Aorta (tissue), 5 donors: Measurements from ENCODE around the gene CGREF1. TPM values are rescaled to one million over a fixed set of nuclear protein-coding genes. Genes with fewer than 3 reads are reported as not detected.
A peak's percentile ranks its signal among the peaks of the same experiment; 100 is the strongest.
"Not testable (repeated sequence)": the region's sequence is repeated elsewhere in the genome, so short reads cannot be mapped to it uniquely, and the experiment has no call there.

Experiments used
- ATAC-seq: fragments of 200-7000 bp; cut with Tn5 transposase; one replicate; pipeline ENCODE4 v1.9.1; 2022; ENCODE audit warnings: moderate library complexity; ENCODE audit not compliant: low FRiP score
- DNase-seq, 2 donors: peaks; one replicate each; pipeline ENCODE4 v3.0.0-alpha.2; 2020
- H3K27ac ChIP-seq, 2 donors: one replicate each; pipeline ENCODE4 v1.5.1; 2013; ENCODE audit warnings: low read length in 2 of 2, mild to moderate bottlenecking in 2 of 2, moderate library complexity in 2 of 2, control low read depth in 1 of 2, inconsistent platforms in 1 of 2, low read depth in 1 of 2
- H3K27me3 ChIP-seq, 2 donors: one replicate each; pipeline ENCODE4 v1.6.1; 2013; ENCODE audit warnings: control low read depth in 1 of 2, low read length in 1 of 2, mild to moderate bottlenecking in 1 of 2, moderate library complexity in 1 of 2; ENCODE audit not compliant: insufficient read depth in 2 of 2, control insufficient read depth in 1 of 2
- H3K36me3 ChIP-seq, 2 donors: one replicate each; pipeline ENCODE4 v1.6.1; 2013; ENCODE audit warnings: control low read depth in 1 of 2, low read length in 1 of 2, mild to moderate bottlenecking in 1 of 2; ENCODE audit not compliant: insufficient read depth in 2 of 2, control insufficient read depth in 1 of 2
- H3K4me1 ChIP-seq, 2 donors: one replicate each; pipeline ENCODE4 v1.6.1; 2013; ENCODE audit warnings: low read length in 2 of 2, control low read depth in 1 of 2, mild to moderate bottlenecking in 1 of 2, moderate library complexity in 1 of 2; ENCODE audit not compliant: insufficient read depth in 2 of 2, control insufficient read depth in 1 of 2
- H3K4me3 ChIP-seq, 2 donors: one replicate each; pipeline ENCODE4 v1.5.1; 2013; ENCODE audit warnings: low read length in 2 of 2, control low read depth in 1 of 2, mild to moderate bottlenecking in 1 of 2
- H3K9me3 ChIP-seq: one replicate; pipeline ENCODE4 v1.6.1; 2013; ENCODE audit warnings: mild to moderate bottlenecking, low read length; ENCODE audit not compliant: control insufficient read depth
- WGBS, 2 donors: extraction: QIAGEN DNeasy Blood & Tissue Kit; methylation state at CpG; one replicate each; pipeline ENCODE4 v1.1.7; 2013; 5-methylcytosine and 5-hydroxymethylcytosine counted together
- intact Hi-C, 2 donors: fragments of 100-400 bp; cut with DNase I; formaldehyde crosslinking; loops; one replicate each; pipeline versions ENCODE4 v1.14.2 to v1.15.0; 2022
- polyA plus RNA-seq, 2 donors: library from polyadenylated mRNA; stranded (reverse); fragments of 200-250 nt; gene quantifications; one replicate each; pipeline ENCODE4 v1.2.3, GENCODE V29; 2013
- total RNA-seq, 2 donors: library from RNA; stranded (reverse); fragmentation: NEBNext Ultra II Directional; extraction: Animal tissue kit (Norgen Biotek cat#: 25700); gene quantifications; one replicate each; pipeline ENCODE4 v1.2.1, GENCODE V29; 2021
- donor health status: healthy with polysubstance abuse.
- donor health status: Bipolar disorder and iron deficiency.
- donor health status: DM: no; HTN: no; CAD: no.
- donor health status: DM: no; HTN: no; CAD: no.
- donor health status: DM: yes; HTN: yes; CAD: no.

The CGREF1 gene
- total and polyA plus RNA-seq, 4 donors = 5.8 to 8.6 (median 7.5) TPM

DNA sequence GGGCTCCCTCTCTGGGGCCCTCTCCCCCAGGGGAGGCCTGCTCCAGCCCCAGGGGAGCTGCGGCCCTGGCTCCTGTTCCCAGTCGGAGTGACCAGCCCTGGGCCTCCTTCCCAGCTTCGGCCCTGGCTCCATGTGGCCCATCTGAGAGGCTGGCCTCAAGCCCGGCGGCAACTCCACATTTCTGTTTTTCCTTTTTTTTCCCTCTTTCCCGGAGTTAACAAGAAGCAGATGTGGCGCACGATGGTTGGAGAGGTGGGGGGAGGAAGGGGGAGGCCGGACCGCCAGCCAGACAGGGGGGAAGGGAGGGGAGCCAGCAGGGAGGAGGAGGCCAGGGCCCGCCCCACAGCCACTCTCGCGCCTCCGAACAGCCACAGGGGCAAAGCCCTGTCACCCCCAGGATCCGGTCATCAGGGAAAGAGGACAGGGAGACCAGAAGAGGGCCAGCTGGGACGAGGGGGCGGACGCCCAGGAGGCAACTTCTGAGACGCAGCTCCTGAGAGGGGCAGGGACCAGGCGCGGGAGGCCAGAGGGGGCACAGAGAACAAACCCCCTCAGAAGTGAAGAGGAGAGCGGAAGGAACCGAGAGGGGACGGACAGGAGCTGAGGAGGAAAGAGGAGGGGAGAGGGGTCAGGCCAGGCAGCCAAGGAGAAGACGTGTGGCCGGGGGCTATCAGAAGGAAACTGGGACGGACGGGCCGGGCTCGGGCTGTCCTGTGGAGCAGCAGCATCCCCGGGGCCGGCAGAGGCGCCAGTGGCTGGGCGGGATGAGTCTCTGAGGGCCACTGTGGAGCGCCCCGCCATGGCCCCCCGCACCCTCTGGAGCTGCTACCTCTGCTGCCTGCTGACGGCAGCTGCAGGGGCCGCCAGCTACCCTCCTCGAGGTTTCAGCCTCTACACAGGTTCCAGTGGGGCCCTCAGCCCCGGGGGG lies 40.4 kb downstream of the CGREF1 start, which contains the start of gene EMILIN1:
Gene EMILIN1 (plus strand): TSS at position 349 of the 928 bp plus-strand sequence. CDS start 451 bp downstream, at position 800.
- no peaks in the 10 kb centered on the region for H3K4me1 ChIP-seq
- WGBS, 2 donors = 3 to 4% methylated on average over 40 to 41 of the region's 41 CpGs
- intact Hi-C loops = loop anchor here (2.0 to 5.0 kb wide), 2 partner anchors 28 to 36 kb away; partner anchors contain the start of gene AGBL5 (in 1 of the 2)
- H3K9me3 ChIP-seq = no peaks in the 10 kb centered on the region
- DNase-seq (peak; percentile 95 to 96), ATAC-seq (peak; percentile 91)
- H3K27me3 ChIP-seq = no peaks in the 10 kb centered on the region
- peak within 1 kb of the TSS; percentile 3 to 80 for H3K27ac ChIP-seq
- H3K36me3 ChIP-seq = peaks cover 0 to 2% of the 10 kb centered on the region in 2 donors
- peak within 1 kb of the TSS; percentile 28 to 77 for H3K4me3 ChIP-seq

GRCh38 chr2:27077231-27077630 lies 41.7 kb downstream of the CGREF1 start:
- no peak for DNase-seq
- intact Hi-C loops = loop anchor here in 1 of 2 donors (5.0 kb wide), 1 partner anchor 35 kb away; no protein-coding TSS in a partner anchor
- Histone ChIP-seq H3K27ac (no peak overlapping the region), H3K4me1 (no peaks in the 10 kb centered on the region), H3K9me3 (no peaks in the 10 kb centered on the region), H3K27me3 (no peaks in the 10 kb centered on the region), H3K4me3 (no peak overlapping the region), H3K36me3 (peaks cover 0 to under 1% of the 10 kb centered on the region in 2 donors)
- ATAC-seq = no peak
- WGBS, 2 donors = 58 to 63% methylated on average over 7 of the region's 7 CpGs

DNA sequence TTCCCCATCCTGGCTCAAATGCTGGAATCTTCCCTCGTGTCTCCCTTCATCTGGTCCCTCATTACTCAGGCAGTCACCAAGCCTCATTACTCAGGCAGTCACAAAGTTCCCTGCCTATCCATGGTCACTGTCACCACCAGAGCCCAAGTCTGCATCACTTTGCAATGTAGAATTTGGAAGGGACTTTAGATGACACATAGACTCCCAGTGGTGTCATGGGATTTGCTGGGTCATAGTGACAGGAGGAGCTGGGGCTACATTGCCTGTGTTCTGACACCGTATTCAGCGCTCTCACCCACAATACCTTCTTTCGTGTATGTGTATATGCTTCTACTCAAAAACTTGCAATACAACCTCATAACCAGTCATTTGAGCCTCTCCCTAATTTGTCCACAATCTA lies 42.6 kb downstream of the CGREF1 start:
- Histone ChIP-seq H3K27me3 (no peaks in the 10 kb centered on the region), H3K4me1 (no peaks in the 10 kb centered on the region), H3K36me3 (no peaks in the 10 kb centered on the region), H3K9me3 (no peaks in the 10 kb centered on the region), H3K27ac (no peak overlapping the region), H3K4me3 (no peak overlapping the region)
- intact Hi-C loops = loop anchor here in 1 of 2 donors (5.0 kb wide), 1 partner anchor 34 kb away; no protein-coding TSS in a partner anchor
- DNase-seq (no peak), ATAC-seq (no peak)
- 83 to 85% methylated on average over 4 of the region's 4 CpGs for WGBS, 2 donors

- not testable (repeated sequence) for ATAC-seq, H3K4me1 ChIP-seq, H3K27me3 ChIP-seq, DNase-seq, H3K27ac ChIP-seq, H3K4me3 ChIP-seq, H3K9me3 ChIP-seq, H3K36me3 ChIP-seq
- intact Hi-C loops = loop anchor here in 1 of 2 donors (5.0 kb wide), 1 partner anchor 33 kb away; no protein-coding TSS in a partner anchor
- 83 to 86% methylated on average over 6 of the region's 6 CpGs for WGBS, 2 donors
These were observed 43.4 kb downstream of the CGREF1 start for GRCh38 chr2:27075566-27075871.

GRCh38 chr2:27074738-27075565 lies 44.0 kb downstream of the CGREF1 start:
- ATAC-seq (no peak), DNase-seq (peak in 1 of 2 donors; percentile 76)
- H3K36me3 ChIP-seq = no peaks in the 10 kb centered on the region

GRCh38 chr2:27073782-27074181 lies 45.1 kb downstream of the CGREF1 start:
- ATAC-seq = no peak
- intact Hi-C loops = no loop called here

More at GRCh38 chr2:27074738-27075565, 44.0 kb downstream of the CGREF1 start:
- H3K9me3 ChIP-seq = no peaks in the 10 kb centered on the region
- H3K4me3 ChIP-seq = no peak overlapping the region
- peak overlapping the region in 1 of 2 donors; percentile 19 for H3K27ac ChIP-seq
- H3K4me1 ChIP-seq = no peaks in the 10 kb centered on the region
- 38 to 54% methylated on average over 4 of the region's 4 CpGs for WGBS, 2 donors
- intact Hi-C loops = loop anchor here in 1 of 2 donors (5.0 kb wide), 1 partner anchor 33 kb away; no protein-coding TSS in a partner anchor
- H3K27me3 ChIP-seq = no peaks in the 10 kb centered on the region

GRCh38 chr2:27072920-27073319 lies 46.0 kb downstream of the CGREF1 start:
- Histone ChIP-seq H3K9me3 (no peaks in the 10 kb centered on the region), H3K4me3 (no peak overlapping the region), H3K36me3 (no peaks in the 10 kb centered on the region), H3K4me1 (no peaks in the 10 kb centered on the region), H3K27ac (peak overlapping the region; percentile 30 to 83), H3K27me3 (no peaks in the 10 kb centered on the region)
- intact Hi-C loops = no loop called here
- DNase-seq (peak in 1 of 2 donors; percentile 31), ATAC-seq (no peak)
- WGBS, 2 donors = 25 to 26% methylated on average over 5 of the region's 5 CpGs

More at GRCh38 chr2:27073782-27074181, 45.1 kb downstream of the CGREF1 start:
- Histone ChIP-seq H3K36me3 (no peaks in the 10 kb centered on the region), H3K27me3 (no peaks in the 10 kb centered on the region), H3K9me3 (no peaks in the 10 kb centered on the region), H3K4me1 (no peaks in the 10 kb centered on the region), H3K27ac (peak overlapping the region in 1 of 2 donors; percentile 49), H3K4me3 (no peak overlapping the region)
- 5 to 10% methylated on average over 2 of the region's 2 CpGs for WGBS, 2 donors
- no peak for DNase-seq
